Suprapubic skin (tissue), 4 donors: Measurements from ENCODE around the gene LMF1. TPM values are rescaled to one million over a fixed set of nuclear protein-coding genes. Genes with fewer than 3 reads are reported as not detected.

Experiments used
- DNase-seq, 2 donors: peaks; one replicate each; pipeline ENCODE4 v3.0.0-alpha.2; 2019; ENCODE audit warnings: low spot score in 2 of 2
- H3K27ac ChIP-seq: fragments of 200-600 bp; sonication (generic); one replicate; pipeline ENCODE4 v1.5.1; 2019
- H3K27me3 ChIP-seq: fragments of 200-600 bp; sonication (generic); one replicate; pipeline ENCODE4 v1.5.1; 2019
- H3K36me3 ChIP-seq: fragments of 200-600 bp; sonication (generic); one replicate; pipeline ENCODE4 v1.5.1; 2019
- H3K4me1 ChIP-seq: fragments of 200-600 bp; sonication (generic); one replicate; pipeline ENCODE4 v1.5.1; 2019
- H3K4me3 ChIP-seq: fragments of 200-600 bp; sonication (generic); one replicate; pipeline ENCODE4 v1.5.1; 2019; ENCODE audit warnings: mild to moderate bottlenecking
- H3K9me3 ChIP-seq: fragments of 200-600 bp; sonication (generic); one replicate; pipeline ENCODE4 v1.5.1; 2019
- EP300 ChIP-seq: sonication (generic); formaldehyde crosslinking; IDR thresholded peaks from one replicate; pipeline ENCODE4 v1.6.1; 2017; ENCODE audit warnings: antibody characterized with exemption
- POLR2A ChIP-seq, 2 donors: fragments of 450-650 bp; IDR thresholded peaks; one replicate each; pipeline ENCODE4 v1.6.1; 2017; ENCODE audit warnings: antibody characterized with exemption in 2 of 2, mild to moderate bottlenecking in 2 of 2, moderate library complexity in 2 of 2
- POLR2AphosphoS5 ChIP-seq, 3 donors: sonication (generic); formaldehyde crosslinking; IDR thresholded peaks; one replicate each; pipeline ENCODE4 v1.6.1; 2017; ENCODE audit warnings: antibody characterized with exemption in 3 of 3
- WGBS: methylation state at CpG from one replicate; pipeline ENCODE4 v1.1.5; 2018; 5-methylcytosine and 5-hydroxymethylcytosine counted together
- total RNA-seq, 4 donors: library from RNA; depleted of rRNA; stranded (reverse); fragments of >200 nt; gene quantifications; one replicate each; pipeline ENCODE4 v1.1.0, GENCODE V29; 2016
- TF ChIP-seq, protein P1 (sequence below), 2 donors: fragments of 200-600 bp in 1 of 2; fragments of 450-650 bp in 1 of 2; sonication (generic) in 1 of 2; IDR thresholded peaks; one replicate each; pipeline ENCODE4 v1.5.1; 2016 to 2019; ENCODE audit warnings: antibody characterized with exemption in 2 of 2, mild to moderate bottlenecking in 1 of 2, moderate library complexity in 1 of 2

Gene LMF1
- total RNA-seq, 4 donors from 2014 or later, result 32.1 to 117 (median 38.0) TPM

- no peaks in the 10 kb centered on the region for H3K4me1 ChIP-seq
- no peaks in the 10 kb centered on the region for H3K27me3 ChIP-seq
- H3K4me3 ChIP-seq, result no peak overlapping the region
- 87% methylated on average over 7 of the region's 7 CpGs for WGBS
- H3K27ac ChIP-seq, result no peak overlapping the region
- H3K9me3 ChIP-seq, result no peaks in the 10 kb centered on the region
- no peak for DNase-seq
- H3K36me3 ChIP-seq, result peaks cover 35% of the 10 kb centered on the region
- TF ChIP-seq POLR2A (IDR thresholded peaks at IDR 0.05), result no peak
- no peak for TF ChIP-seq EP300
- TF ChIP-seq, protein P1, sequence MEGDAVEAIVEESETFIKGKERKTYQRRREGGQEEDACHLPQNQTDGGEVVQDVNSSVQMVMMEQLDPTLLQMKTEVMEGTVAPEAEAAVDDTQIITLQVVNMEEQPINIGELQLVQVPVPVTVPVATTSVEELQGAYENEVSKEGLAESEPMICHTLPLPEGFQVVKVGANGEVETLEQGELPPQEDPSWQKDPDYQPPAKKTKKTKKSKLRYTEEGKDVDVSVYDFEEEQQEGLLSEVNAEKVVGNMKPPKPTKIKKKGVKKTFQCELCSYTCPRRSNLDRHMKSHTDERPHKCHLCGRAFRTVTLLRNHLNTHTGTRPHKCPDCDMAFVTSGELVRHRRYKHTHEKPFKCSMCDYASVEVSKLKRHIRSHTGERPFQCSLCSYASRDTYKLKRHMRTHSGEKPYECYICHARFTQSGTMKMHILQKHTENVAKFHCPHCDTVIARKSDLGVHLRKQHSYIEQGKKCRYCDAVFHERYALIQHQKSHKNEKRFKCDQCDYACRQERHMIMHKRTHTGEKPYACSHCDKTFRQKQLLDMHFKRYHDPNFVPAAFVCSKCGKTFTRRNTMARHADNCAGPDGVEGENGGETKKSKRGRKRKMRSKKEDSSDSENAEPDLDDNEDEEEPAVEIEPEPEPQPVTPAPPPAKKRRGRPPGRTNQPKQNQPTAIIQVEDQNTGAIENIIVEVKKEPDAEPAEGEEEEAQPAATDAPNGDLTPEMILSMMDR (IDR thresholded peaks at IDR 0.05), result no peak
Observed at GRCh38 chr16:907842-908241, 62.9 kb downstream of the LMF1 start.

- TF ChIP-seq POLR2A (IDR thresholded peaks at IDR 0.05) (no peak), POLR2AphosphoS5 (IDR thresholded peaks at IDR 0.05) (no peak), EP300 (no peak)
- TF ChIP-seq, protein P1 (IDR thresholded peaks at IDR 0.05), result no peak
- H3K9me3 ChIP-seq, result no peaks in the 10 kb centered on the region
- no peak overlapping the region for H3K4me3 ChIP-seq
- no peaks in the 10 kb centered on the region for H3K4me1 ChIP-seq
- DNase-seq, result no peak
- H3K36me3 ChIP-seq, result peaks cover 32% of the 10 kb centered on the region
- 90% methylated on average over 15 of the region's 15 CpGs for WGBS
- no peak overlapping the region for H3K27ac ChIP-seq
- no peaks in the 10 kb centered on the region for H3K27me3 ChIP-seq
Observed at GRCh38 chr16:907361-907760, 63.4 kb downstream of the LMF1 start.

GRCh38 chr16:906296-906695 lies 64.5 kb downstream of the LMF1 start:
- TF ChIP-seq, protein P1 (IDR thresholded peaks at IDR 0.05), result no peak
- TF ChIP-seq POLR2AphosphoS5 (IDR thresholded peaks at IDR 0.05) (no peak), POLR2A (IDR thresholded peaks at IDR 0.05) (no peak), EP300 (no peak)
- 93% methylated on average over 12 of the region's 12 CpGs for WGBS
- DNase-seq, result no peak
- H3K9me3 ChIP-seq, result no peaks in the 10 kb centered on the region
- no peaks in the 10 kb centered on the region for H3K4me1 ChIP-seq
- H3K27ac ChIP-seq, result no peak overlapping the region
- no peaks in the 10 kb centered on the region for H3K27me3 ChIP-seq
- H3K4me3 ChIP-seq, result no peak overlapping the region
- H3K36me3 ChIP-seq, result peaks cover 34% of the 10 kb centered on the region

DNA sequence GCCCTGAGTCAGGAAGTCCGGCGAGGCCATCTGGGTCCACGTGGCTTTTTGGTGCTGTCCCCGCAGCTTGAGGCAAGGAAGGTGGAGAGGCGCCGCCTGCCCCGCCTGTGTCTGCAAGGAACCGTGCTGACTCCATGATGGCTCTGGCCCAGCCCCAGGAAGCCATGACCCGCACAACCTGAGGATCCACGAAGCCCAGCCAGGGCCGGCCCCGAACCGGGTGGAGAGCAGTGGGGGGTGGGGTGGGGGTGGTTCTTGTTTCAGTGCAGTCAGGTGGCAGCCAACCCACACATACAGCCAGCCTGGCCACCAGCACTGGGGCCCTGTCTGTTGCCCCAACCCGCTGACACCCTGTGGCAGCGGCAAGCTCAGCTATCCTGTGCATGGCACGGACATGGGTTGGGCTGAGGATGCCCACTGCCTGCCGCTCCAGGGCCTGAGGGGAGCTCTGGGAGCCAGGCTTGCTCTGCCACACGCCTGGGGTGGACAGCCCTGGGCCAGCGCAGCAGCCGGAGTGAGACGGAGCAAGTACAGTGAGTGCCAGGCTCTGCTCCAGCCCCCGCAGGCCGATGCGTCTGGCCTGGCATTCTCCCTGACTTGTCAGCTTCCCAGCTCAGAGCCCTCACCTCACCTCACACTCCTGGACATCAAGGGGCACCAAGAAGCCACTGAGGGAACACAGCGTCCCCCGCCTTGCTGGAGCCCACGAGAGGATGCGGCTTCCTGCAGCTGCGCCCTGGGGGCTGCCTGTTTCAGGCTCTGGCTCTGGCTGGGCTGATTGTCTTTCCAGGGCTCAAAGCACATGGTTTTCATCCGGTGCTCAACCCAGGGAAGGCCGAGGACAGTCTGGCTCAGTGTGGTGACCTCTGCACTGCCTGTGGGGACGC lies 68.8 kb downstream of the LMF1 start:
- H3K27ac ChIP-seq, result no peak overlapping the region
- no peak for TF ChIP-seq POLR2AphosphoS5 (IDR thresholded peaks at IDR 0.05)
- TF ChIP-seq, protein P1 (IDR thresholded peaks at IDR 0.05), result no peak
- TF ChIP-seq EP300, result no peak
- no peak for TF ChIP-seq POLR2A (IDR thresholded peaks at IDR 0.05)
- WGBS, result 85% methylated on average over 8 of the region's 32 CpGs

DNA sequence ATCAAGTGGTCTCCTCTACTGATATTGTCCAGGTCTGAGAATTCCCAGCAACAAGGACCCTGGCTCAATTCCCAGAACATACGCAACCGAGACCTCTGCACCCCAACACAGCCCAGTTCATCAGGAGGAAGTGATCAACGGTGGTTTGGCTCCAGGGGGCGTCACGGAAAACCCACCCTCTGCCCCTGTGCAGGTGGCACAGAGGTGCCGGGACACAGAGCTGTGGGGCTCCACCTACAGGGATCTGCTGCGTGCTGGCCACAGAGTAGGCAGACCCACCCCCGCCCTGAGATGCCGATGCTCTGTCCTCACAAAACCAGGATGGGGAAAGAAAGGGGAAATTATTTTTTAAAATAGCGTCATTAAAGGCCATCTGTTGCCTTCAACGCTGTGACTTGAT lies 69.6 kb downstream of the LMF1 start:
- Histone ChIP-seq H3K9me3 (no peaks in the 10 kb centered on the region), H3K4me3 (no peak overlapping the region), H3K27me3 (no peaks in the 10 kb centered on the region), H3K36me3 (peaks cover 14% of the 10 kb centered on the region), H3K27ac (no peak overlapping the region), H3K4me1 (no peaks in the 10 kb centered on the region)
- WGBS, result 91% methylated on average over 10 of the region's 11 CpGs
- no peak for DNase-seq
- TF ChIP-seq POLR2AphosphoS5 (IDR thresholded peaks at IDR 0.05) (no peak), EP300 (no peak), POLR2A (IDR thresholded peaks at IDR 0.05) (no peak)
- TF ChIP-seq, protein P1 (IDR thresholded peaks at IDR 0.05), result no peak

More for the DNA sequence above, 68.8 kb downstream of the LMF1 start:
- Histone ChIP-seq H3K9me3 (no peaks in the 10 kb centered on the region), H3K4me3 (no peak overlapping the region), H3K36me3 (peaks cover 14% of the 10 kb centered on the region), H3K27me3 (no peaks in the 10 kb centered on the region), H3K4me1 (no peaks in the 10 kb centered on the region)
- no peak for DNase-seq
